ENCODE results near the gene BLMH.

The BLMH gene

GRCh38 chr17:30296499-30297080 is 4.8 kb upstream of the BLMH start:
- DNase-seq (ENCODE audit: insufficient read length, low spot score): no peak
- TF ChIP-seq CTCF (IDR thresholded peaks at IDR 0.05; ENCODE audit: insufficient read depth, missing control alignments): no peak
- no peak for FAIRE-seq

- TF ChIP-seq CTCF (IDR thresholded peaks at IDR 0.05; ENCODE audit: insufficient read depth, missing control alignments): no peak
- FAIRE-seq: peak; percentile 60
- DNase-seq (ENCODE audit: insufficient read length, low spot score): no peak
Observed at GRCh38 chr17:30292286-30292858, 628 bp upstream of the BLMH start.

GRCh38 chr17:30290696-30291542 is 825 bp downstream of the BLMH start:
- DNase-seq (ENCODE audit: insufficient read length, low spot score): no peak
- no peak for TF ChIP-seq CTCF (IDR thresholded peaks at IDR 0.05; ENCODE audit: insufficient read depth, missing control alignments)
- no peak for FAIRE-seq

- no peak for TF ChIP-seq CTCF (IDR thresholded peaks at IDR 0.05; ENCODE audit: insufficient read depth, missing control alignments)
- no peak for FAIRE-seq
- DNase-seq (ENCODE audit: insufficient read length, low spot score): no peak
Observed at GRCh38 chr17:30290077-30290476, 1.7 kb downstream of the BLMH start.

- no peak for DNase-seq (ENCODE audit: insufficient read length, low spot score)
- FAIRE-seq: no peak
- TF ChIP-seq CTCF (IDR thresholded peaks at IDR 0.05; ENCODE audit: insufficient read depth, missing control alignments): no peak
Observed at GRCh38 chr17:30279156-30279555, 12.6 kb downstream of the BLMH start.

GRCh38 chr17:30278032-30278431 is 13.7 kb downstream of the BLMH start:
- DNase-seq (ENCODE audit: insufficient read length, low spot score) (no peak), FAIRE-seq (peak; percentile 25)
- peak; percentile 67 for TF ChIP-seq CTCF (IDR thresholded peaks at IDR 0.05; ENCODE audit: insufficient read depth, missing control alignments)

GRCh38 chr17:30275911-30276310 is 15.8 kb downstream of the BLMH start:
- DNase-seq (ENCODE audit: insufficient read length, low spot score) (no peak), FAIRE-seq (no peak)
- no peak for TF ChIP-seq CTCF (IDR thresholded peaks at IDR 0.05; ENCODE audit: insufficient read depth, missing control alignments)
